Hepatocyte (in vitro differentiated cells): ENCODE data around the gene CSNK1A1L.

Experiments used
- CTCF ChIP-seq: fragments of 200-600 bp; sonication (generic); IDR thresholded peaks from 2 replicates; pipeline ENCODE4 v1.5.1; 2016; ENCODE audit warnings: antibody characterized with exemption, mild to moderate bottlenecking; ENCODE audit not compliant: poor library complexity
- EZH2 ChIP-seq: fragments of 200-600 bp; sonication (generic); IDR thresholded peaks from 2 replicates; pipeline ENCODE4 v1.6.1; 2016; ENCODE audit warnings: antibody characterized with exemption, mild to moderate bottlenecking, borderline replicate concordance

DNA sequence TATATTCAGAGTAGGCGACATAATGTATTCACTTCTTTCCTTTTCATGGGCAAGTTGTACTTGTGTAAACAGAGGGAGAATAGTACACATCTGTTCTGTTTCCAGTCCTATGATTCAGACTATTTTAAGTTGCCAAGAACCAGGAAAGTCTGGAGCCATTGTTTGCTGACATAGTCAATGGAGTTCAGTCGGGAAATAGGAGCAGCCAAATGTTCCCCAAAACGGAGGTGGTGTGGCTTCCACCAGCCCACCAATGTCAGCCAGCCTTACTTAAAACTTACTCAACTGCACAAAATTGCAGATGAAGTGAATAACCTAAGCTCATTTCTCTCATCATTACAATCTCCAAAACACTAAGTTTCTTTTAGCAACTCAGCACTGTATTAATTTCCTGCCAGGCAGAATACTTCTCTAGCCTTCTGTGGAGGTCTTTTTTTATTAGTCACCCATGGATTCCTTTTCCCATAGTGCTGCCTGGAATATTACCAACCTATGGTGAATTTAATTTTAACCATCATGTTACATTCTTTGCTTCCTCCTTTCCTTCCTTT, 22.3 kb upstream of the CSNK1A1L start:
- no peak for TF ChIP-seq EZH2
- no peak for TF ChIP-seq CTCF
